B cell (primary cell): ENCODE data around the gene SP6. TPM values are rescaled to one million over a fixed set of nuclear protein-coding genes. Genes with fewer than 3 reads are reported as not detected.

Experiments
- ATAC-seq: fragments of 200-7000 bp; cut with Tn5 transposase; one replicate; pipeline ENCODE4 v1.10.0; 2021; ENCODE audit warnings: low read depth, mild to moderate bottlenecking, moderate number of reproducible peaks, moderate library complexity
- CTCF ChIA-PET: fragments of 350-600 bp; sonication (Branson Sonifier 250); formaldehyde crosslinking; loops from one replicate; lab custom pipeline; 2021; ENCODE audit warnings: antibody characterized with exemption, inconsistent platforms; lab: Charles Lee
- POLR2A ChIA-PET: fragments of 350-600 bp; sonication (Branson Sonifier 250); formaldehyde crosslinking; loops from one replicate; lab custom pipeline; 2021; ENCODE audit warnings: antibody characterized with exemption; lab: Charles Lee
- DNase-seq: peaks from one replicate; pipeline ENCODE4 v3.0.0; 2013
- H2AFZ ChIP-seq: 2 replicates; pipeline ENCODE4 v1.6.1; 2012; ENCODE audit warnings: mild to moderate bottlenecking, low read depth, low read length; ENCODE audit not compliant: insufficient read depth, poor library complexity, severe bottlenecking
- H3K27ac ChIP-seq, 2 donors: 1 replicate in 1 of 2; 2 replicates in 1 of 2; pipeline ENCODE4 v1.5.1; 2012 to 2013; ENCODE audit warnings: low read length in 2 of 2, mild to moderate bottlenecking in 2 of 2, moderate library complexity in 1 of 2
- H3K27me3 ChIP-seq, 4 experiments: fragments of 200-600 bp in 1 of 4; sonication (generic) in 1 of 4; replicated peaks in 1 of 4; 1 replicate in 2 of 4; 2 replicates in 2 of 4; pipeline versions ENCODE4 v1.6.1 to v1.7.0; 2013 to 2016; ENCODE audit warnings: low read length in 3 of 4, mild to moderate bottlenecking in 2 of 4, mixed read lengths in 1 of 4, moderate library complexity in 1 of 4; ENCODE audit not compliant: insufficient read depth in 4 of 4, control insufficient read depth in 3 of 4; ENCODE audit errors: control extremely low read depth in 1 of 4
- H3K36me3 ChIP-seq, 2 experiments: replicated peaks in 1 of 2; 1 replicate in 1 of 2; 2 replicates in 1 of 2; pipeline versions ENCODE4 v1.6.1 to v1.7.1; 2013; ENCODE audit warnings: low read length in 1 of 2; ENCODE audit not compliant: insufficient read depth in 2 of 2, control insufficient read depth in 1 of 2; ENCODE audit errors: control extremely low read depth in 1 of 2, extremely low read depth in 1 of 2
- H3K4me1 ChIP-seq, 2 donors: fragments of 200-600 bp in 1 of 2; sonication (generic) in 1 of 2; 1 replicate in 1 of 2; 2 replicates in 1 of 2; pipeline versions ENCODE4 v1.5.1 to v1.6.1; 2013 to 2017; ENCODE audit warnings: low read length in 2 of 2; ENCODE audit not compliant: control insufficient read depth in 2 of 2, insufficient read depth in 2 of 2
- H3K4me2 ChIP-seq: replicated peaks from 2 replicates; pipeline ENCODE3; 2012; ENCODE audit warnings: mild to moderate bottlenecking, low read depth, low read length; ENCODE audit not compliant: poor library complexity, severe bottlenecking
- H3K4me3 ChIP-seq, 5 experiments: fragments of 200-600 bp in 1 of 5; sonication (generic) in 1 of 5; 1 replicate in 3 of 5; 2 replicates in 2 of 5; pipeline versions ENCODE4 v1.5.1 to v1.7.0; 2011 to 2016; ENCODE audit warnings: low read length in 4 of 5, mild to moderate bottlenecking in 4 of 5, low read depth in 2 of 5, control low read depth in 1 of 5, moderate library complexity in 1 of 5; ENCODE audit not compliant: insufficient read depth in 1 of 5; ENCODE audit errors: control extremely low read depth in 1 of 5, extremely low read depth in 1 of 5
- H3K79me2 ChIP-seq: fragments of 200-600 bp; sonication (generic); one replicate; pipeline ENCODE4 v1.6.0; 2016; ENCODE audit warnings: low read length; ENCODE audit not compliant: control insufficient read depth, insufficient read depth
- H3K9ac ChIP-seq: fragments of 200-600 bp; sonication (generic); 2 replicates; pipeline ENCODE4 v1.6.1; 2017; ENCODE audit warnings: mild to moderate bottlenecking, low read length, moderate library complexity
- H3K9me3 ChIP-seq, 3 donors: one replicate each; pipeline versions ENCODE4 v1.6.1 to v1.7.1; 2013; ENCODE audit warnings: low read length in 2 of 3; ENCODE audit not compliant: control insufficient read depth in 2 of 3, insufficient read depth in 1 of 3; ENCODE audit errors: control extremely low read depth in 1 of 3
- H4K20me1 ChIP-seq: 2 replicates; pipeline ENCODE4 v1.6.0; 2012; ENCODE audit warnings: mild to moderate bottlenecking, low read length; ENCODE audit not compliant: insufficient read depth, control insufficient read depth, poor library complexity, severe bottlenecking
- H3K27ac Mint-ChIP-seq: one replicate; pipeline ENCODE4 v1.8.0; 2021; ENCODE audit warnings: mixed read lengths
- H3K27me3 Mint-ChIP-seq: one replicate; pipeline ENCODE4 v1.8.0; 2021; ENCODE audit warnings: mixed read lengths
- H3K4me1 Mint-ChIP-seq: one replicate; pipeline ENCODE4 v1.8.0; 2021; ENCODE audit warnings: mixed read lengths
- H3K4me3 Mint-ChIP-seq: one replicate; pipeline ENCODE4 v1.8.0; 2021; ENCODE audit warnings: mixed read lengths
- H3K9me3 Mint-ChIP-seq: one replicate; pipeline ENCODE4 v1.8.0; 2022; ENCODE audit warnings: mixed read lengths; ENCODE audit not compliant: insufficient read depth
- CTCF ChIP-seq: fragments of 200-600 bp; IDR thresholded peaks from one replicate; pipeline ENCODE4 v1.8.0; 2022; ENCODE audit warnings: antibody characterized with exemption, mild to moderate bottlenecking
- EZH2 ChIP-seq: IDR thresholded peaks from 2 replicates; pipeline ENCODE4 v1.6.1; 2012; ENCODE audit warnings: borderline replicate concordance, low read depth, mild to moderate bottlenecking, moderate library complexity, low read length; ENCODE audit not compliant: insufficient read depth, poor library complexity, severe bottlenecking
- WGBS: methylation state at CpG from one replicate; pipeline ENCODE4 v1.1.5; 2013; ENCODE audit warnings: missing lambda C conversion rate; ENCODE audit not compliant: insufficient coverage; 5-methylcytosine and 5-hydroxymethylcytosine counted together
- intact Hi-C: fragments of 100-400 bp; cut with micrococcal nuclease; formaldehyde crosslinking; loops from one replicate; pipeline ENCODE4 v1.10.0; 2022
- polyA plus RNA-seq: library from polyadenylated mRNA; depleted of rRNA; stranded (reverse); fragments of >200 nt; gene quantifications from 2 replicates; pipeline ENCODE4 v1.2.3, GENCODE V29; 2012
- total RNA-seq, 2 donors: library from RNA; stranded (reverse); fragments of 120-200 nt in 1 of 2; gene quantifications; 1 replicate in 1 of 2; 2 replicates in 1 of 2; pipeline versions ENCODE4 v1.2.3 to v1.2.4, GENCODE V29; 2013 to 2022

SP6 gene
- total and polyA plus RNA-seq, 2 donors (not counting 1 experiment from before 2014, with no cell fraction given): 0.04 TPM; not detected in 1

GRCh38 chr17:47846716-47847340 is 4.1 kb downstream of the SP6 start:
- H2AFZ ChIP-seq: no peak overlapping the region
- no peaks in the 10 kb centered on the region for H3K79me2 ChIP-seq
- no peak for TF ChIP-seq CTCF
- TF ChIP-seq EZH2: no peak
- H3K4me2 ChIP-seq: peak overlapping the region; percentile 48
- H3K27ac ChIP-seq: no peak overlapping the region
- Mint-ChIP-seq H3K27me3 (peaks cover 58% of the 10 kb centered on the region), H3K27ac (peak overlapping the region; percentile 63), H3K4me1 (peaks cover 23% of the 10 kb centered on the region), H3K9me3 (no peaks in the 10 kb centered on the region), H3K4me3 (no peak overlapping the region)
- POLR2A ChIA-PET: no interaction called here
- peak; percentile 8 for DNase-seq
- WGBS: 18% methylated on average over 31 of the region's 31 CpGs
- H3K4me3 ChIP-seq: no peak overlapping the region
- H3K9ac ChIP-seq: no peak overlapping the region
- no peaks in the 10 kb centered on the region for H4K20me1 ChIP-seq
- CTCF ChIA-PET: interaction anchor here (1.0 to 19.9 kb wide), 3 partner anchors 42 to 148 kb away, joined by 3 to 436 read pairs (median 3); partner anchors contain the start of genes CDK5RAP3 and SP2
- peaks cover 0 to 13% (median 0%) of the 10 kb centered on the region in 3 donors for H3K9me3 ChIP-seq
- H3K27me3 ChIP-seq: peaks cover 0 to 79% (median 52%) of the 10 kb centered on the region in 4 experiments
- intact Hi-C loops: no loop called here
- no peak for ATAC-seq
- H3K36me3 ChIP-seq: no peaks in the 10 kb centered on the region
- peaks cover 30 to 39% of the 10 kb centered on the region in 2 donors for H3K4me1 ChIP-seq

GRCh38 chr17:47845716-47846075 is 5.3 kb downstream of the SP6 start:
- ATAC-seq: no peak
- no peak overlapping the region for H3K4me2 ChIP-seq
- intact Hi-C loops: no loop called here

More at GRCh38 chr17:47845716-47846075, 5.3 kb downstream of the SP6 start:
- no peak for DNase-seq
- H3K9me3 ChIP-seq: peaks cover 0 to 13% (median 0%) of the 10 kb centered on the region in 3 donors
- Mint-ChIP-seq H3K27ac (no peak overlapping the region), H3K9me3 (no peaks in the 10 kb centered on the region), H3K27me3 (peaks cover 55% of the 10 kb centered on the region), H3K4me3 (no peak overlapping the region), H3K4me1 (peaks cover 24% of the 10 kb centered on the region)
- no peak overlapping the region for H3K27ac ChIP-seq
- peaks cover 4% of the 10 kb centered on the region for H3K79me2 ChIP-seq
- TF ChIP-seq EZH2 (no peak), CTCF (no peak)
- H2AFZ ChIP-seq: no peak overlapping the region
- H4K20me1 ChIP-seq: no peaks in the 10 kb centered on the region
- no peak overlapping the region for H3K4me3 ChIP-seq
- H3K27me3 ChIP-seq: peaks cover 0 to 70% (median 48%) of the 10 kb centered on the region in 4 experiments
- no CpG with 5 or more reads among the region's 3 CpGs for WGBS
- peaks cover 30 to 32% of the 10 kb centered on the region in 2 donors for H3K4me1 ChIP-seq
- no peak overlapping the region for H3K9ac ChIP-seq
- POLR2A ChIA-PET: no interaction called here
- H3K36me3 ChIP-seq: no peaks in the 10 kb centered on the region
- CTCF ChIA-PET: interaction anchor here (1.0 to 19.9 kb wide), 3 partner anchors 12 to 147 kb away, joined by 3 to 436 read pairs (median 4); partner anchors contain the start of gene SP2
